ENCODE measurements around the gene ALPL.

ALPL gene

DNA sequence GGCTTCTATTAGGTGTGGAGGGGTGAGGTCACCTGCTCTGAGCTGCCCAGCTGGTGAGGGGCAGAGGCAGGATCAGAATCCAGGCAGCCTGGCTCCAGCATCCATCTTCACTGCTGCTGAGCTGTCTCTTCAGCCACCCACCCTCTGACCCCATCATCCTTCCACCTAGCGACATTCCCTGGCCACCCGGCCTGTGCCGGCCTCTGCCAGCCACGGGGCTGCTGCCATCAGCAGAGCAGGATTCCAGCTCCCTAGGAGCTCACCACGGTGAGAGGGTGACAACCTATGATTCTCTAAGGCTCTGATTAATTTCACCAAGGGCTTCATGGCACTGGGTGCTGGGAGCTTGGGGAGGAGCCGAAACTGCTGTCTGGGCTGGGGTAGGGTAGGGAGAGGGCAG lies 32.1 kb downstream of the ALPL start:
- no peak overlapping the region for H3K27ac ChIP-seq (ENCODE audit: low read depth, low read length)

DNA sequence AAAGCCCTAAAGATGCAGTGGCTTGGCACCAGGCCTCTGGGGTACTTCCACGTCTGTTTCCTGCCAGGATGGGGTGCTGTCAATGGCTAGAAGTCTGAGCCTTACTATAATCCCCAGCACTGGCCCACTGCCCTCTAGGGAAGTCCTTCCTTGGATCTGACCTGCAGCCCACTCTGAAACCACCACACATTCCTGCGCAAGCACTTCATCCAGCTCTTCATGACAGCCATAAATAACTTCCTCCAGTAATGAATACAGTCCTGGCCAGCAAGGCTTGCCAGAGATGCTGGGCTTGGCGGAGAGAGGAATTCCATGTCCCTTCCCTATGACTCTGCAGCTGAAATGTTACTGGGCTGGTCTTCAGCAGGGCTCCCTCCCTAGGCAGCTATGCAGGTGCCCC lies 32.6 kb downstream of the ALPL start:
- TF ChIP-seq, protein P1, sequence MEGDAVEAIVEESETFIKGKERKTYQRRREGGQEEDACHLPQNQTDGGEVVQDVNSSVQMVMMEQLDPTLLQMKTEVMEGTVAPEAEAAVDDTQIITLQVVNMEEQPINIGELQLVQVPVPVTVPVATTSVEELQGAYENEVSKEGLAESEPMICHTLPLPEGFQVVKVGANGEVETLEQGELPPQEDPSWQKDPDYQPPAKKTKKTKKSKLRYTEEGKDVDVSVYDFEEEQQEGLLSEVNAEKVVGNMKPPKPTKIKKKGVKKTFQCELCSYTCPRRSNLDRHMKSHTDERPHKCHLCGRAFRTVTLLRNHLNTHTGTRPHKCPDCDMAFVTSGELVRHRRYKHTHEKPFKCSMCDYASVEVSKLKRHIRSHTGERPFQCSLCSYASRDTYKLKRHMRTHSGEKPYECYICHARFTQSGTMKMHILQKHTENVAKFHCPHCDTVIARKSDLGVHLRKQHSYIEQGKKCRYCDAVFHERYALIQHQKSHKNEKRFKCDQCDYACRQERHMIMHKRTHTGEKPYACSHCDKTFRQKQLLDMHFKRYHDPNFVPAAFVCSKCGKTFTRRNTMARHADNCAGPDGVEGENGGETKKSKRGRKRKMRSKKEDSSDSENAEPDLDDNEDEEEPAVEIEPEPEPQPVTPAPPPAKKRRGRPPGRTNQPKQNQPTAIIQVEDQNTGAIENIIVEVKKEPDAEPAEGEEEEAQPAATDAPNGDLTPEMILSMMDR (IDR thresholded peaks at IDR 0.05; ENCODE audit: insufficient read depth, low read length, poor library complexity, severe bottlenecking), result no peak
- Histone ChIP-seq H3F3A (ENCODE audit: insufficient read depth) (no peaks in the 10 kb centered on the region), H3K4me2 (ENCODE audit: low read depth, low read length, poor library complexity, severe bottlenecking) (no peak overlapping the region), H3K27me3 (ENCODE audit: low read length) (no peaks in the 10 kb centered on the region), H2AFZ (ENCODE audit: low read depth, low read length, severe bottlenecking) (no peak overlapping the region), H3K79me2 (ENCODE audit: insufficient read depth, low read length) (no peaks in the 10 kb centered on the region), H3K9me3 (ENCODE audit: insufficient read depth, low read length) (no peaks in the 10 kb centered on the region), H3K9me2 (replicated peaks; ENCODE audit: insufficient read depth, low read length) (no peaks in the 10 kb centered on the region), H3K27ac (ENCODE audit: low read depth, low read length) (no peak overlapping the region), H4K20me1 (ENCODE audit: low read depth, low read length) (no peaks in the 10 kb centered on the region), H3K9ac (ENCODE audit: low read length) (no peak overlapping the region), H3K36me3 (ENCODE audit: low read length) (no peaks in the 10 kb centered on the region), H3K4me3 (ENCODE audit: insufficient read depth, low read length, poor library complexity, severe bottlenecking) (no peak overlapping the region)

More for the DNA sequence above, 32.1 kb downstream of the ALPL start:
- Histone ChIP-seq H3K79me2 (ENCODE audit: insufficient read depth, low read length) (no peaks in the 10 kb centered on the region), H3K4me3 (ENCODE audit: insufficient read depth, low read length, poor library complexity, severe bottlenecking) (no peak overlapping the region), H3K9me2 (replicated peaks; ENCODE audit: insufficient read depth, low read length) (no peaks in the 10 kb centered on the region), H3K27me3 (ENCODE audit: low read length) (no peaks in the 10 kb centered on the region), H3K9me3 (ENCODE audit: insufficient read depth, low read length) (no peaks in the 10 kb centered on the region), H3K36me3 (ENCODE audit: low read length) (no peaks in the 10 kb centered on the region), H4K20me1 (ENCODE audit: low read depth, low read length) (no peaks in the 10 kb centered on the region), H3K4me2 (ENCODE audit: low read depth, low read length, poor library complexity, severe bottlenecking) (no peak overlapping the region), H3F3A (ENCODE audit: insufficient read depth) (no peaks in the 10 kb centered on the region), H3K9ac (ENCODE audit: low read length) (no peak overlapping the region), H2AFZ (ENCODE audit: low read depth, low read length, severe bottlenecking) (no peak overlapping the region)
- no peak for TF ChIP-seq EZH2phosphoT487 (conservative IDR thresholded peaks at IDR 0.05; ENCODE audit: low read length)
- TF ChIP-seq, protein P1 (IDR thresholded peaks at IDR 0.05; ENCODE audit: insufficient read depth, low read length, poor library complexity, severe bottlenecking), result no peak

DNA sequence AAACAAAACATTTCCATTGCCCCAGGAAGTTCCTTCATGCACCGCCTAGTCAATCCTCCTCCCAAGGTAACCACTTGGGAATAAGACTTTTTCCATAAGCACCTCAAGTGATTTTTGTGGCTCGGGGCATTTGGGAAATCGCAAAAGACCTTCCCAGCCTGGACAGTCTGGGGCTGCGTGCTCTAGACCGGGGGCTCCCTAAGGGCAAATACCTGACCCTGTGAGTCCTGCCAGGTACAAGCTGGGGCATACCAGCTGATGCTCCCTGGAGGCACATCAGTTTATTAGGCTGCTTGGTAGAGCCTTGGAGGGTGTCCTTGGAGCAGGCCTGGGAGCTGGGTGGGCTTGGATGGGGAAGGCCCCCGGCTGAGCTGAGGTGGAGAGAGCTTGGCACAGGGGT lies 34.4 kb downstream of the ALPL start:
- Histone ChIP-seq H3K4me2 (ENCODE audit: low read depth, low read length, poor library complexity, severe bottlenecking) (no peak overlapping the region), H3K9me2 (replicated peaks; ENCODE audit: insufficient read depth, low read length) (no peaks in the 10 kb centered on the region), H3K27me3 (ENCODE audit: low read length) (no peaks in the 10 kb centered on the region), H3K27ac (ENCODE audit: low read depth, low read length) (no peak overlapping the region), H3K79me2 (ENCODE audit: insufficient read depth, low read length) (no peaks in the 10 kb centered on the region), H3K4me3 (ENCODE audit: insufficient read depth, low read length, poor library complexity, severe bottlenecking) (no peak overlapping the region), H2AFZ (ENCODE audit: low read depth, low read length, severe bottlenecking) (no peak overlapping the region), H3K9me3 (ENCODE audit: insufficient read depth, low read length) (no peaks in the 10 kb centered on the region), H3F3A (ENCODE audit: insufficient read depth) (no peaks in the 10 kb centered on the region), H3K9ac (ENCODE audit: low read length) (no peak overlapping the region), H4K20me1 (ENCODE audit: low read depth, low read length) (no peaks in the 10 kb centered on the region), H3K36me3 (ENCODE audit: low read length) (no peaks in the 10 kb centered on the region)
- TF ChIP-seq, protein P1 (IDR thresholded peaks at IDR 0.05; ENCODE audit: insufficient read depth, low read length, poor library complexity, severe bottlenecking), result no peak

DNA sequence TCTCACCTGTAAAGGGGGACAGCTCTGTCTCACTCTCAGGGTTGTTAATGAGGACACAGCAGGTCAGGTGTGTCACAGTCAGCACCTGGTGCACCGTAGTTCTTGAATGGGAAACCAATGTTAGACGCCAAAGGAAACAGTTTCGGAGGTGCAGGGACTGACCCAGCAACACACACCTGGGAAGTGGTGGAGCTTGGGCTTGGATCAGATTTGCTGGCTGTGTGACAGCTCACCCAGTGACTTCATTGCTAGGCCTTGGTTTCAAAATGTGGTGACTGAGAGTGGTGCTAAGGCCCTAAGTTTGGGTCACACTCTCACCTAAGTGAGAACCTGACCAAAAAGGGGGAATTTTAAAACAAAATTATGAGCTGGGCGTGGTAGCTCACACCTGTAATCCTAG lies 34.9 kb downstream of the ALPL start:
- Histone ChIP-seq H3K27me3 (ENCODE audit: low read length) (no peaks in the 10 kb centered on the region), H4K20me1 (ENCODE audit: low read depth, low read length) (no peaks in the 10 kb centered on the region), H3K4me2 (ENCODE audit: low read depth, low read length, poor library complexity, severe bottlenecking) (no peak overlapping the region), H3K9ac (ENCODE audit: low read length) (no peak overlapping the region), H3K4me3 (ENCODE audit: insufficient read depth, low read length, poor library complexity, severe bottlenecking) (no peak overlapping the region), H3K27ac (ENCODE audit: low read depth, low read length) (no peak overlapping the region), H3K79me2 (ENCODE audit: insufficient read depth, low read length) (no peaks in the 10 kb centered on the region), H3F3A (ENCODE audit: insufficient read depth) (no peaks in the 10 kb centered on the region), H3K9me2 (replicated peaks; ENCODE audit: insufficient read depth, low read length) (no peaks in the 10 kb centered on the region), H3K36me3 (ENCODE audit: low read length) (no peaks in the 10 kb centered on the region), H2AFZ (ENCODE audit: low read depth, low read length, severe bottlenecking) (no peak overlapping the region), H3K9me3 (ENCODE audit: insufficient read depth, low read length) (no peaks in the 10 kb centered on the region)
- TF ChIP-seq, protein P1 (IDR thresholded peaks at IDR 0.05; ENCODE audit: insufficient read depth, low read length, poor library complexity, severe bottlenecking), result no peak
- TF ChIP-seq EZH2phosphoT487 (conservative IDR thresholded peaks at IDR 0.05; ENCODE audit: low read length), result no peak
